HG03460 (cell line): ENCODE measurements around the gene FLNB.

ENCODE experiments used
- ATAC-seq: cut with Tn5 transposase; IDR thresholded peaks from one replicate; pipeline ENCODE4 v1.9.1; 2021; ENCODE audit not compliant: unreplicated experiment

Gene FLNB

GRCh38 chr3:58073301-58074108, 65.3 kb downstream of the FLNB start:
- peak; percentile 54 for ATAC-seq

DNA sequence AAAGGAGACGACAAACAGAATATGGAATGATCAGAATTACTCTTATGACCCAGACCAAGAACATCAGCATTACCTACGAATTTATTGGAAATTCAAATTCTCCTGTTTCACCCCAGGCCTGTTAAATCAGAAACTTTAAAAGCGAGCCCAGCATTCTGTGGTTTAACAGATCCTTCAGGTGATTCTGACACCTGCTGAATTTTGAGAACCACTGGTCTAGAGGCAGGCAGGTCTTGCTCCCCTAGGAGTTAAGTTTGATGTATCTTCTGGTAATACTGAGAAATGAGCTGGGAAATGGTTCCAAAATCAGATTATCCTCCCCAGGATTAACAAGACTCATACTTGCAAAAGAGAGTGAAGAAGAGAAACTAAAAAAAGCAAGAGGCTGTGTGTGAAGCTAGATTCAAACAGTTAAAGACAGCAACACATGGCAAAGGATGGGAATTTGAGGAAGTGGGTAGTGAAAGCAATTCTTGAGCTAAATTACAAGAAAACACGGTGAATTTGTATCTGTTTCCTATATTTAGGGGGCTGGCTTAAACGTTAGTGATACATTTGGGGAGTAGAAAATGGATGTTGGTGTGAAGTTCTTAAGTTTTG, 66.0 kb downstream of the FLNB start:
- ATAC-seq = peak; percentile 42

DNA sequence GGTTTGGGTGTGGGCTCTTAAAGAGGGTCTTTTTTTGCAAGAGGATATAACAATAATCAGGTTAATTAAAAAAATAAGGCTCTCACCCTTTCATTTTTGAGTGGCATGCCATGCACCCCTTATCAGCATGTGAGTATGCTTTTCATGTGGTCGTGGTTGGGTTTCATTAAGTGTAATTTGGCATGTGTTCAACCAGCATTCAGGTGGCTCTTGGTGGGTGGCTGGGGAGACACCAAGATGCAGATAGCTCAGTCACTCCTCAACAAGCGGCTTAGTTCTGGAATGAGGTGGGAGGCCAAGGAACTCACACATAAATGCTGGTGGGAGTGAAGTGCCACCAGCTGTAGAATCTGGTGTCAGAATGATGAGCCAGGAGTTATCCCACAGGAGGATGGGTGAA, 66.8 kb downstream of the FLNB start:
- no peak for ATAC-seq

DNA sequence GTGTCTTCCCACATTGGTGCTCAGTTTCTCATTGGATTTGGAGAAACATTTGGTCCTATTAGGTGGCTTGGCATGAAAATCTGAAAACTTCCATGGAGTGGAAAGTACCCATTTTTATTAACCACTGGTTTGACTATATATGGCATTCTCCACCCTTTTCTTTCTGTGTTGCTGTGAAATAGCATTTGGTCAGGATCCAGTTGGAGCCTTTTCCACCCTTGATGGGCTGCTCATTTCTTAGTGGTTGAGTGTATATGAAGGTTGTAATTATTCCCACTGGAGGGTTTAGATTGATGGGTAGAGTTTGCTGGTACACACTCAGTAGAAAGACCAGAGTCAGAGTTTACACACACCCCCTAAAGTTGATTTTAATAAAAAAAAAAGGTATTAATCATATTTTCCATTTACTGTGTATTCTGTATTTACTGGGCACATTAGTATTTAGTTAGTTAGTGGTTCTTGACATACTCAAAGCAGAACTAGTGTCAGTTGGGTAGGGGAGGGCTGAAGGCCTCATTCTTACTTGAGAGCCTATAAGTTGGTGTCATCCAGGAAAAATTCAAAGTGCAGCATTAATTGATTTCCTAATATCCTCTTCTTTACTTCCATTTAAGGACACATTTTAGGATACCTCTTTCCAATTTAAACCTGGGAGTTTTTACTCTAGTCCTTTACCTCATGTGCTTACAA, 69.5 kb downstream of the FLNB start:
- no peak for ATAC-seq

- no peak for ATAC-seq
Measured at GRCh38 chr3:58078610-58079009, 70.4 kb downstream of the FLNB start.

DNA sequence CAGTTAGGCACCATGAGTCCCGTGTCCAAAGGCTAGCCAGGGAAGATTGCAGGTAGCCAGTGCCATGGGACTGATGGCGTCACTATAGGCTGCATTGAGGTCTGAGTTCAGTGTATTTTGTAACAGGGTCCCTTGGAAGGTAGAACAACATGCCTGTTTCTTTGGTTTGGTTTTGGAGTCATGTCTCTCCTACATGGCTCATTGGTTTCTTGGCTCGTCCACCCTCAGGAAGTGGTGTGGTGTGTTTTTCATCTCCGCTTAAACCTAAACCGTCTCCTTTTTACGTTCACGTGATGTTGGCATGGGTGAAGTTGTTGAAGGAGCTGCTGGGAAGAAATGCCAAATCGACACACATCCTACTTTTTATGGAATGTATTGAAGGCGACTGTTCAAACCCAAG, 71.6 kb downstream of the FLNB start:
- ATAC-seq = no peak

- no peak for ATAC-seq
Measured at GRCh38 chr3:58082047-58082446, 73.8 kb downstream of the FLNB start.

DNA sequence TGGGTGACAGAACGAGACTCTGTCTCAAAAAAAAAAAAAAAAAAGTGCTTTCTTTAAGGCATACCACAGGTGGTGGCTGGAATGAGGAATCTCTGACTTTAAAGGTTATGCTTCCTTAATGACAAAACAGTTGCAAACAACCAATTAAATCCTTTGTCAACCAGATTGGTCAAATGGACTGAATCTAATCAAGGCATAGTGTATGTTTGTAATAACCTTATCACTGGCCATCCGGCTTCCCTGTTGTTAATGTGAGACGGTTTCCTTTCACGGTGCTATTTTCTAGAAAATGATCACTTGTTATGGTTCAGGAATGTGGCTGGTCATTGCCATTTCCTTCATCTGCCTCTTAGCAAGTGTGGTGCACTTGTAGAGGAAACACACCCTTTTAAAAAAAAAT, 75.9 kb downstream of the FLNB start:
- no peak for ATAC-seq

- peak; percentile 78 for ATAC-seq
Measured at GRCh38 chr3:58084788-58085543, 76.7 kb downstream of the FLNB start.

- peak; percentile 19 for ATAC-seq
Measured at GRCh38 chr3:58085616-58086015, 77.4 kb downstream of the FLNB start.

DNA sequence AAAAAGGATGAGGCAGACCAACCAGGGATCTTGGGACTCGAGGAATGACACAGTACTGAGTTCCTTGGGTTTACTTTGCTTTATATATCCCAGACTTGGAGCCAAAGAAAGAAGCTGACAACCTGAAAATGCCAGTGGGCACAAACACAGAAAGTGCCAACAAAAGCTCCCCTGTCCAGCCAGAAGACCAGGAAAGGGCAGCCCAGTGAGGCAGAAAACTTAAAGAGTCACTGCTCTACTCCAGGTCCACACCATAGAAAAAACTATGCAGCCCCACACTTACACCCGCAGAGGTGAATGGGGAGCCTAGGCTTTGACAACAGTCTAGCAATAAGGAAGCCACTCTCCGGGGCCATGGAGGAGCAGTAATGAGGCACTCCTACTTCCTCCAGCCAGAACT, 80.3 kb downstream of the FLNB start:
- ATAC-seq = no peak

GRCh38 chr3:58090351-58090750, 82.1 kb downstream of the FLNB start:
- no peak for ATAC-seq

GRCh38 chr3:58092521-58092920, 84.3 kb downstream of the FLNB start:
- no peak for ATAC-seq

DNA sequence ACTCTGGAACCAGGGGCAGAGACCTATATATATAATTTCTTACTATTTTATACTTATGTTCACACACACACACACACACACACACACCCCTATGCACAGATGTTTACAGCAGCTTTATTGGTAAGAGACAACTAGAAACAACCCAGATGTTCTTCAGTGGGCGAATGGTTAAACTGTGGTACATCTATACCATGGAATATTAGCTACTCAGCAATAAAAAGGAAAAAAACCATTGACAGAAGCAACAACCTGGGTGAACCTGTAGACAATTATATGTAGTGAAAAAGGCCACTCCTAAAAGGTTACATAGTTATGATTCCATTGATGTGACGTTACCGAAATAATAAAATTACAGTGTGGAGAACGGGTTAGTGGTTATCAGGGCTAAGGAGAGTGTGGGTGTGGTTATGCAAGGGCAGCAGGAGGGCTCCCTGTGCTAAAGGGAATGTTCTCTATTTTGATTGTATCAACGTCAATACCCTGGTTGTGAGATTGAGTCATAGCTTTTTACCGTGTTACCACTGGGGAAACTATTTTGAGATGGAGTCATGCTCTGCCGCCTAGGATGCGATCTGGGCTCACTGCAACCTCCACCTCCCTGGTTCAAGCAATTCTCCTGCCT, 85.5 kb downstream of the FLNB start:
- no peak for ATAC-seq

DNA sequence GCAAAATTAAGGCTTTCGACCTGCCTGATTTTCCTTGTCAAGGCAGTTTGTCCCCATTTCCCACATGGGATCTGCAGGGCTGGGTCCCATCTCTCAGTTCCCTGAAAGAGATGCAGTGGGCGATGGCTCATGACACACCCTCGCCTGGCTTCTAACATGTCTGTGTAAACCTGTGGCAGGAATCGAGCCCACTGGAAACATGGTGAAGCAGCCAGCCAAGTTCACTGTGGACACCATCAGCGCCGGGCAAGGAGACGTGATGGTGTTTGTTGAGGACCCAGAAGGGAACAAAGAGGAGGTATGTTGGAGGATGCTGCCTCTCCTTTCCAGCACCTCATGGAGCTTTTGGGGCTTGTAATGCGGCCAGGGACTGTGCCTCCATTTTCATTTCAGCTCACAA, 86.4 kb downstream of the FLNB start:
- no peak for ATAC-seq

- ATAC-seq = no peak
Measured at GRCh38 chr3:58095603-58096138, 87.4 kb downstream of the FLNB start.

DNA sequence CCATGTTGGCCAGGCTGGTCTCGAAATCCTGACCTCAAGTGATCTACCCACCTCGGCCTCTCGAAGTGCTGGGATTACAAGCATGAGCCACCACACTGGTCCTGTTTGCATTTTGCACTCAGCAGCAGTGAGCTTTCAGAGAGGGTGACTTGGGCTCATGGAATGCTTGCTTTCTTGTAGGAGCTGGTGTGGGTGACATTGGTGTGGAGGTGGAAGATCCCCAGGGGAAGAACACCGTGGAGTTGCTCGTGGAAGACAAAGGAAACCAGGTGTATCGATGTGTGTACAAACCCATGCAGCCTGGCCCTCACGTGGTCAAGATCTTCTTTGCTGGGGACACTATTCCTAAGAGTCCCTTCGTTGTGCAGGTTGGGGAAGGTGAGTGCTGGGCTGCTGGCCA, 90.3 kb downstream of the FLNB start:
- no peak for ATAC-seq

- ATAC-seq = no peak
Measured at GRCh38 chr3:58099865-58100264, 91.6 kb downstream of the FLNB start.

DNA sequence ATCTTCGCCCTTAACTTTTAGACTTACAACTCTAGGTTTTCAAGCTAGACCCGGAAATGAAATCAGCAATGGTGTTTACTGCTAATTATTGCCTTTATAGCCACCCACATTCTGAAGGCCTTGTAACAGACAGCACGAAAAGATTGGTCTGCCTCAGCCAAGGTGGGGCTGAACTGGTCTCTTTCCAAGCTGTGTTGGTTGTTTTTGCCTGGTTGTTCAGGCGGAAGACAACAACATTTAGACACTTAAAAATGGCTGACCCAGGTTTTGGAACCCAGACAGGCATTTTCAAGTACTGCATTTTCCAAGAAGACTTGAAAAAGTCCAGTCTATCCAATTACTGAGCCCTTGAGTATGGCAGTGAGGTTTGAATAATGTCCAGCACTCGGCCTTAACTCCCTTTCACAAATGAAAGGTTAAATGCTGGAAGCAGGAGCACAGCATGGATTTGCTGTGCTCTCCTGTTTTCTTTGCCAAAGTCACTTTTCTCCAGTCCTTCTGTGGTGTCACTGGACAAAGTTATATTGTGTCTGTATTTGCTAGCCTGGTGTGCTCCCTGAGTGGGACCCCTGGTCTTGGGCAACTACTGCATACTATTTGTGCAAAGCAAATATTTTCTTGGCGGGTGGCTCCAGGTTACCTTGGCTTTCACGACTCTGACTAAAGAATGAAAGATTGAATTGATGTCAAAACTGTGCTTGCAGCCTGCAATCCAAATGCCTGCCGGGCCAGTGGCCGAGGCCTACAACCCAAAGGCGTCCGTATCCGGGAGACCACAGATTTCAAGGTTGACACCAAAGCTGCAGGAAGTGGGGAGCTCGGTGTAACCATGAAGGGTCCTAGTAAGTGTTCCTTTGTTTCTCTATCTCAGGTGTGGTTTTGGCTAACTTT, 93.5 kb downstream of the FLNB start:
- ATAC-seq = no peak

- no peak for ATAC-seq
Measured at GRCh38 chr3:58102390-58102750, 94.1 kb downstream of the FLNB start.
